Measurements from ENCODE around the gene SURF4.

SURF4 gene

DNA sequence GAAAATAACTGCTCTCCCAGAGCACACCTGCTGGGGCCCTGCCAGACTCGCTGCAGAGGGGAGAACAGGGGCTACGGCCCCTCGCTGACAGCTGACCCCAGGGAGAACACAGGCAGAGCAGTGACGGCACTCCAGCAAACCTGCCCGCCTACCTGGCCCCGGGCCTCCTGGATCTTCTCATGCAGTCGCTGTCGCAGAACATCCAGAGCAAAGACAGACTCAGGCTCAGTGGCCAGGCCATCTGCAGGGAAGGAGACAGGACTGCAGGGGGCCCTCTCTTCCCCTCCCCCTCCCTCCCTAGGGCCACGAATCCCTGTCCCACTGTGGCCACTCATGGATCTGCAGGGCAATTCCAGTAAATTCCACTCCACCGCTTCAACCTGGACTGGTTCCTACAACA is 42.3 kb downstream of the SURF4 start:
- TF ChIP-seq CREB1 (IDR thresholded peaks at IDR 0.05; ENCODE audit: low read depth) = no peak
- no peak for TF ChIP-seq ZBTB7A (IDR thresholded peaks at IDR 0.05; ENCODE audit: low read depth)
- TF ChIP-seq YY1 (IDR thresholded peaks at IDR 0.05; ENCODE audit: low read depth) = no peak
- TF ChIP-seq RAD21 (IDR thresholded peaks at IDR 0.05; ENCODE audit: low read depth) = no peak
- TF ChIP-seq TEAD4 (IDR thresholded peaks at IDR 0.05) = no peak
- no peak for TF ChIP-seq TAF1 (IDR thresholded peaks at IDR 0.05; ENCODE audit: low read depth)
- TF ChIP-seq TCF12 (IDR thresholded peaks at IDR 0.05; ENCODE audit: low read depth) = no peak
- no peak for TF ChIP-seq MAX (IDR thresholded peaks at IDR 0.05)
- no peak for TF ChIP-seq REST (IDR thresholded peaks at IDR 0.05; ENCODE audit: low read depth)
- TF ChIP-seq NFIC (IDR thresholded peaks at IDR 0.05) = no peak
- TF ChIP-seq USF1 (IDR thresholded peaks at IDR 0.05) = no peak

GRCh38 chr9:133333011-133333410 is 42.8 kb downstream of the SURF4 start:
- TF ChIP-seq USF1 (IDR thresholded peaks at IDR 0.05) (no peak), TEAD4 (IDR thresholded peaks at IDR 0.05) (no peak), TCF12 (IDR thresholded peaks at IDR 0.05; ENCODE audit: low read depth) (no peak)

DNA sequence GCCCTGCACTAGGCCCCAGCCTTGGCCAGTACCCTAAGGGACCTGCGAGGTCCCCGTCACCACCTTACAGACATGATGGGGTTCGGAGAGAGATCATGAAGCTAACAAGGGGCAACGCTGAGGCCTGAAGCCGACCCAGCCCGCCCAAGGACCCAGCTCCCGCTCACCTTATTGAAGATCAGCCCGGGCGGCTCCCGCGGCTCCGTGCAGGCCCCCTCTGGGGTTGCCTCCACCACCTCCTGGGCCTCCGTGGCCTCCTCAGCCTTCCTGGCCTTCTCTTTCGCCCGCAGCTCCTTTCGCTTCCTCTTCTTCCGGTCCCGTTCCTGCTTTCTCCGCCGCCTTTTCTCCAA is 43.5 kb downstream of the SURF4 start:
- TF ChIP-seq USF1 (IDR thresholded peaks at IDR 0.05) = no peak
- no peak for TF ChIP-seq MAX (IDR thresholded peaks at IDR 0.05)
- TF ChIP-seq YY1 (IDR thresholded peaks at IDR 0.05; ENCODE audit: low read depth) = no peak
- no peak for TF ChIP-seq FOXM1 (IDR thresholded peaks at IDR 0.05; ENCODE audit: borderline replicate concordance, low read depth)

DNA sequence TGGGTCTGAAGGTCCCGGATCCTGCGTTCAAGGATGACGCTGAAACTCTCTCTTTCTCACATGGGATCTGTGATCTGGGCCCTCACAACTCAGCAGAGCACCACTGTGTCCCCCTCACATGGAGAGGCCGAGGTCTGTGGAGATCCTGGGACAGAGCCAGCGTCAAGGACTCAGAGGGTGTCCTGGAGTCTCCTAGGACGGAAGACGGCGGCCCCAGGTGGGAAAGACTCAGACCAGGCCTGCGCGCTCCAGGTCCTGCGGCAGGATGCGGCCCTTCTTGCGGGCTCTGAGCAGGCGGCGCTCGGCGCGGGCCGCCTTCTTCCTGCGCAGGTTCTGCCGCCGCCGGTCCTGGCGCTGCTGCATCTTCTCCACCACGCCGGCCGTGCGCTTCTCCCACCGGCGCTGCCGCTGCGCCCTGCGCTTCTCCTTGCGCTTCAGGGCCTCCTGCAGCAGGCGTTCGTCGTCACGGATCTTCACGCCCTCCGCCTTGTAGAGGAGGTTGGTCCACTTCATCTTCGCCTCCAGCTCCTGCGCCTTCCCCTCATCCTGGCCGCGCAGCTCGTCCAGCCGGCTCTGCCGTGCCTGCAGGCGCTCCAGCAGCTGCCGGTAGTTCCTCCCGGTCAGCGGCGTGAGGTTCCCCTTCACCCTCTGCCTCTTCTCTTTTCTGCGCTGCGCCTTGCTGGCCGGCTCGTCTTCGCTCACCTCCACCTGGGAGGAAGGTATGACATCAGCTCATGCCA is 44.0 kb downstream of the SURF4 start:
- no peak for TF ChIP-seq YY1 (IDR thresholded peaks at IDR 0.05; ENCODE audit: low read depth)
- no peak for TF ChIP-seq CREB1 (IDR thresholded peaks at IDR 0.05; ENCODE audit: low read depth)
- no peak for TF ChIP-seq MAX (IDR thresholded peaks at IDR 0.05)
- TF ChIP-seq EGR1 (IDR thresholded peaks at IDR 0.05) = no peak
- no peak for TF ChIP-seq TAF1 (IDR thresholded peaks at IDR 0.05; ENCODE audit: low read depth)
- no peak for TF ChIP-seq NFIC (IDR thresholded peaks at IDR 0.05)
- TF ChIP-seq TEAD4 (IDR thresholded peaks at IDR 0.05) = no peak

DNA sequence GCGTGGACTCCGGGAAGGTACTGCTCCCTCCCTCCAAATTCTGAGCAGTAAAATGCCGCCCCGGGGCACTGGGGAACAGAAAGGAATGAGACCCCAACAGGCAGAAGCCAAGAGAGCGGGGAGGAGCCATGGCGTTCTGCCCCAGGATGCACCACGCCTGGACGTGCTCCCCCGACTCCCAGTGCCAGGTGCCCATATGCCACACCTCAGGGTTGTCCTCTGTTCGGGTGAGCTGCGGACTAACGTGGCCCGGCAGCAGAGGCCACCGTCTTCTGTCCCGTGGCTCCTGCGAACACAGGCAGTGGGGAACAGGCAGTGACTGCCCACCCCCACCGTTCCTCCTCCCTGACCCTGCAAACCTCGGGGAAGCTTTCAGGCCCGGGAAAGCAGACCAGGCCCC is 44.6 kb downstream of the SURF4 start:
- TF ChIP-seq ZBTB7A (IDR thresholded peaks at IDR 0.05; ENCODE audit: low read depth) (no peak), YY1 (IDR thresholded peaks at IDR 0.05; ENCODE audit: low read depth) (no peak), MAX (IDR thresholded peaks at IDR 0.05) (no peak), TAF1 (IDR thresholded peaks at IDR 0.05; ENCODE audit: low read depth) (no peak), REST (IDR thresholded peaks at IDR 0.05; ENCODE audit: low read depth) (no peak), RAD21 (IDR thresholded peaks at IDR 0.05; ENCODE audit: low read depth) (no peak), TEAD4 (IDR thresholded peaks at IDR 0.05) (no peak), EGR1 (IDR thresholded peaks at IDR 0.05) (no peak), FOXM1 (IDR thresholded peaks at IDR 0.05; ENCODE audit: borderline replicate concordance, low read depth) (no peak), TCF12 (IDR thresholded peaks at IDR 0.05; ENCODE audit: low read depth) (no peak), NFIC (IDR thresholded peaks at IDR 0.05) (no peak), USF1 (IDR thresholded peaks at IDR 0.05) (no peak), CREB1 (IDR thresholded peaks at IDR 0.05; ENCODE audit: low read depth) (no peak), CEBPB (IDR thresholded peaks at IDR 0.05) (no peak), EP300 (IDR thresholded peaks at IDR 0.05; ENCODE audit: borderline replicate concordance) (no peak)

All from Ishikawa (cell line).